ENCODE results near the gene PCDHB11. TPM values are rescaled to one million over a fixed set of nuclear protein-coding genes. Genes with fewer than 3 reads are reported as not detected.
"Not testable (repeated sequence)": the region's sequence is repeated elsewhere in the genome, so short reads cannot be mapped to it uniquely, and the experiment has no call there.

Gene PCDHB11
- total RNA-seq, 1 donor from 2014 or later: not detected

- POLR2A ChIA-PET: no interaction called here
These were observed 43.7 kb upstream of the PCDHB11 start for GRCh38 chr5:141155540-141156374.

GRCh38 chr5:141157356-141157755 lies 42.1 kb upstream of the PCDHB11 start:
- H3K27ac Mint-ChIP-seq, H3K27me3 Mint-ChIP-seq: not testable (repeated sequence)

More at GRCh38 chr5:141155540-141156374, 43.7 kb upstream of the PCDHB11 start:
- CTCF ChIA-PET: no interaction called here
- intact Hi-C loops (cut with micrococcal nuclease): no loop called here
- TF ChIP-seq CTCF (IDR thresholded peaks at IDR 0.05): no peak
- H3K27me3 Mint-ChIP-seq: peaks cover 14% of the 10 kb centered on the region
- peaks cover 14% of the 10 kb centered on the region for H3K9me3 Mint-ChIP-seq
- no peak for DNase-seq
- H3K4me3 Mint-ChIP-seq: no peak overlapping the region
- no peak for ATAC-seq (ENCODE audit: low read depth)
- H3K36me3 Mint-ChIP-seq (ENCODE audit: low read depth): no peaks in the 10 kb centered on the region
- H3K27ac Mint-ChIP-seq: no peak overlapping the region
- no peaks in the 10 kb centered on the region for H3K4me1 Mint-ChIP-seq

GRCh38 chr5:141157901-141158300 lies 41.5 kb upstream of the PCDHB11 start:
- H3K27ac Mint-ChIP-seq; H3K27me3 Mint-ChIP-seq; POLR2A ChIA-PET; intact Hi-C loops (cut with micrococcal nuclease); DNase-seq; H3K36me3 Mint-ChIP-seq (ENCODE audit: low read depth); CTCF ChIA-PET; ATAC-seq (ENCODE audit: low read depth); H3K4me3 Mint-ChIP-seq; H3K4me1 Mint-ChIP-seq: not testable (repeated sequence)
- H3K9me3 Mint-ChIP-seq: peaks cover 11% of the 10 kb centered on the region

More at GRCh38 chr5:141157356-141157755, 42.1 kb upstream of the PCDHB11 start:
- DNase-seq; ATAC-seq (ENCODE audit: low read depth); H3K4me3 Mint-ChIP-seq; intact Hi-C loops (cut with micrococcal nuclease); POLR2A ChIA-PET; CTCF ChIA-PET; H3K4me1 Mint-ChIP-seq; H3K36me3 Mint-ChIP-seq (ENCODE audit: low read depth): not testable (repeated sequence)
- peaks cover 11% of the 10 kb centered on the region for H3K9me3 Mint-ChIP-seq

GRCh38 chr5:141172381-141173204 lies 26.8 kb upstream of the PCDHB11 start, which contains the start of gene PCDHB7:
Gene PCDHB7 (plus strand): TSS chr5:141172644. CDS start chr5:141172836, 192 bp downstream.
- H3K27me3 Mint-ChIP-seq: peaks cover 13% of the 10 kb centered on the region
- no peak for TF ChIP-seq CTCF (IDR thresholded peaks at IDR 0.05)
- ATAC-seq (ENCODE audit: low read depth) (no peak), DNase-seq (no peak)
- no peak within 1 kb of the TSS for H3K27ac Mint-ChIP-seq
- no peak within 1 kb of the TSS for H3K4me3 Mint-ChIP-seq
- peaks cover 5% of the 10 kb centered on the region for H3K4me1 Mint-ChIP-seq
- intact Hi-C loops (cut with micrococcal nuclease): loop anchor here (5.0 kb wide), 1 partner anchor 385 kb away; no protein-coding TSS in a partner anchor
- no peaks in the 10 kb centered on the region for H3K36me3 Mint-ChIP-seq (ENCODE audit: low read depth)
- H3K9me3 Mint-ChIP-seq: peaks cover 8% of the 10 kb centered on the region
- ChIA-PET POLR2A (no interaction called here), CTCF (no interaction called here)

- POLR2A ChIA-PET: not testable (repeated sequence)
- intact Hi-C loops (cut with micrococcal nuclease): loop anchor here (5.0 kb wide), 1 partner anchor 383 kb away; no protein-coding TSS in a partner anchor
These were observed 24.9 kb upstream of the PCDHB11 start for GRCh38 chr5:141174291-141175104.

GRCh38 chr5:141175933-141176332 lies 23.5 kb upstream of the PCDHB11 start:
- CTCF ChIA-PET: no interaction called here

More at GRCh38 chr5:141174291-141175104, 24.9 kb upstream of the PCDHB11 start:
- H3K36me3 Mint-ChIP-seq (ENCODE audit: low read depth); DNase-seq; H3K27ac Mint-ChIP-seq; H3K4me1 Mint-ChIP-seq; ATAC-seq (ENCODE audit: low read depth); H3K9me3 Mint-ChIP-seq; H3K4me3 Mint-ChIP-seq; CTCF ChIA-PET: not testable (repeated sequence)
- peaks cover 13% of the 10 kb centered on the region for H3K27me3 Mint-ChIP-seq

GRCh38 chr5:141177577-141178191 lies 21.7 kb upstream of the PCDHB11 start, which contains the start of gene PCDHB8:
Gene PCDHB8 (plus strand): TSS chr5:141177790. CDS start chr5:141178035, 245 bp downstream.
- POLR2A ChIA-PET: interaction anchor here (0.6 kb wide), 1 partner anchor 189 kb away, joined by 3 read pairs; no protein-coding TSS in a partner anchor
- Mint-ChIP-seq H3K9me3 (peaks cover 11% of the 10 kb centered on the region), H3K27me3 (peaks cover 17% of the 10 kb centered on the region)
- H3K36me3 Mint-ChIP-seq (ENCODE audit: low read depth); intact Hi-C loops (cut with micrococcal nuclease); H3K4me1 Mint-ChIP-seq; ATAC-seq (ENCODE audit: low read depth); H3K4me3 Mint-ChIP-seq; H3K27ac Mint-ChIP-seq; CTCF ChIA-PET; DNase-seq: not testable (repeated sequence)

More at GRCh38 chr5:141175933-141176332, 23.5 kb upstream of the PCDHB11 start:
- DNase-seq: no peak
- Mint-ChIP-seq H3K4me1 (peaks cover 5% of the 10 kb centered on the region), H3K36me3 (ENCODE audit: low read depth) (no peaks in the 10 kb centered on the region), H3K4me3 (no peak overlapping the region), H3K27me3 (peaks cover 10% of the 10 kb centered on the region), H3K9me3 (peaks cover 8% of the 10 kb centered on the region), H3K27ac (no peak overlapping the region)
- TF ChIP-seq CTCF (IDR thresholded peaks at IDR 0.05): no peak
- POLR2A ChIA-PET: no interaction called here
- ATAC-seq (ENCODE audit: low read depth): no peak
- intact Hi-C loops (cut with micrococcal nuclease): no loop called here

GRCh38 chr5:141179371-141179770 lies 20.1 kb upstream of the PCDHB11 start:
- H3K36me3 Mint-ChIP-seq (ENCODE audit: low read depth); H3K9me3 Mint-ChIP-seq; POLR2A ChIA-PET; H3K27ac Mint-ChIP-seq; H3K4me3 Mint-ChIP-seq; intact Hi-C loops (cut with micrococcal nuclease); H3K4me1 Mint-ChIP-seq; ATAC-seq (ENCODE audit: low read depth); DNase-seq; CTCF ChIA-PET: not testable (repeated sequence)
- peaks cover 19% of the 10 kb centered on the region for H3K27me3 Mint-ChIP-seq

All from activated B cell treated with CpG ODN at 0.5 μM for 24 hours (primary cell).